H1 (cell line): ENCODE results near the gene DYNC2H1. TPM values are rescaled to one million over a fixed set of nuclear protein-coding genes. Genes with fewer than 3 reads are reported as not detected.

Source experiments
- CTCF ChIA-PET: fragments of 300-600 bp; sonication (Branson Sonifier 250); formaldehyde crosslinking; loops from one replicate; lab custom pipeline; 2021; ENCODE audit not compliant: partially characterized antibody; lab: Charles Lee
- POLR2A ChIA-PET: fragments of 300-600 bp; sonication (Branson Sonifier 250); formaldehyde crosslinking; loops from one replicate; lab custom pipeline; 2021; ENCODE audit warnings: inconsistent platforms; ENCODE audit not compliant: partially characterized antibody; lab: Charles Lee
- DNase-seq, 2 experiments: peaks; one replicate each; pipeline versions ENCODE4 v3.0.0 to v3.0.0-alpha.2; 2010 to 2022; ENCODE audit warnings: low spot score in 2 of 2, low read depth in 1 of 2, mixed read lengths in 1 of 2
- FAIRE-seq: peaks from 2 replicates; lab custom pipeline; 2011; peaks lifted over from hg19 to GRCh38; lab: Jason Lieb, UNC
- H2AFZ ChIP-seq: 2 replicates; pipeline ENCODE4 v1.8.1; 2012; ENCODE audit warnings: low read length, inconsistent platforms
- H2AK5ac ChIP-seq: 2 replicates; pipeline ENCODE4 v1.6.1; 2013; ENCODE audit warnings: low read depth, low read length
- H2BK120ac ChIP-seq: replicated peaks from 2 replicates; pipeline ENCODE3; 2013; ENCODE audit warnings: low read depth, low read length, inconsistent platforms
- H2BK12ac ChIP-seq: 2 replicates; pipeline ENCODE4 v1.6.1; 2013; ENCODE audit warnings: low read depth, low read length
- H2BK15ac ChIP-seq: 2 replicates; pipeline ENCODE4 v1.6.1; 2013; ENCODE audit warnings: low read length
- H2BK20ac ChIP-seq: 2 replicates; pipeline ENCODE4 v1.6.1; 2013; ENCODE audit warnings: low read length
- H2BK5ac ChIP-seq: 2 replicates; pipeline ENCODE4 v1.6.1; 2013; ENCODE audit warnings: low read depth, low read length
- H3K14ac ChIP-seq: 2 replicates; pipeline ENCODE4 v1.6.1; 2013; ENCODE audit warnings: inconsistent platforms; ENCODE audit not compliant: insufficient read length
- H3K18ac ChIP-seq: 2 replicates; pipeline ENCODE4 v1.6.1; 2013; ENCODE audit warnings: low read length; ENCODE audit errors: extremely low read depth
- H3K23ac ChIP-seq: 2 replicates; pipeline ENCODE4 v1.6.1; 2013; ENCODE audit warnings: inconsistent platforms; ENCODE audit not compliant: insufficient read length
- H3K23me2 ChIP-seq: 2 replicates; pipeline ENCODE4 v1.6.1; 2013; ENCODE audit warnings: low read depth, low read length
- H3K27ac ChIP-seq: 2 replicates; pipeline ENCODE4 v1.6.1; 2011; ENCODE audit warnings: low read depth, low read length, inconsistent platforms
- H3K27me3 ChIP-seq, 4 experiments: replicated peaks in 1 of 4; 1 replicate in 1 of 4; 2 replicates in 3 of 4; pipeline versions ENCODE4 v1.6.1 to v1.8.1; 2011 to 2013; ENCODE audit warnings: low read length in 3 of 4, mild to moderate bottlenecking in 3 of 4, inconsistent platforms in 2 of 4, mixed read lengths in 2 of 4, moderate library complexity in 1 of 4; ENCODE audit not compliant: control insufficient read depth in 3 of 4, insufficient read depth in 3 of 4; ENCODE audit errors: extremely low read depth in 1 of 4
- H3K36me3 ChIP-seq, 4 experiments: 2 replicates each; pipeline versions ENCODE4 v1.6.1 to v1.8.1; 2011 to 2013; ENCODE audit warnings: mild to moderate bottlenecking in 4 of 4, low read length in 3 of 4, moderate library complexity in 2 of 4, control low read depth in 1 of 4, inconsistent platforms in 1 of 4; ENCODE audit not compliant: insufficient read depth in 4 of 4, control insufficient read depth in 2 of 4
- H3K4ac ChIP-seq: replicated peaks from 2 replicates; pipeline ENCODE3; 2013; ENCODE audit warnings: low read length, low read depth, mixed read lengths, inconsistent platforms; ENCODE audit not compliant: insufficient read length
- H3K4me1 ChIP-seq, 4 experiments: replicated peaks in 1 of 4; 1 replicate in 1 of 4; 2 replicates in 3 of 4; pipeline versions ENCODE4 v1.6.1 to v1.8.1; 2011 to 2013; ENCODE audit warnings: low read length in 3 of 4, inconsistent platforms in 2 of 4, mixed read lengths in 1 of 4; ENCODE audit not compliant: insufficient read depth in 4 of 4, control insufficient read depth in 3 of 4
- H3K4me2 ChIP-seq, 2 experiments: 2 replicates each; pipeline versions ENCODE4 v1.6.1 to v1.8.1; 2011 to 2013; ENCODE audit warnings: low read depth in 2 of 2, low read length in 2 of 2, control low read depth in 1 of 2, inconsistent platforms in 1 of 2, mild to moderate bottlenecking in 1 of 2; ENCODE audit not compliant: insufficient read depth in 1 of 2
- H3K4me3 ChIP-seq, 4 experiments: fragments of 200-600, 300-600 bp in 1 of 4; sonication (generic), shearing (Covaris generic), sonication (Bioruptor Twin) in 1 of 4; 2 replicates each; pipeline versions ENCODE4 v1.5.1 to v1.8.1; 2011 to 2016; ENCODE audit warnings: low read length in 4 of 4, low read depth in 3 of 4, control low read depth in 2 of 4, inconsistent platforms in 2 of 4, mild to moderate bottlenecking in 2 of 4, mixed read lengths in 1 of 4, moderate library complexity in 1 of 4; ENCODE audit not compliant: insufficient read depth in 2 of 4; ENCODE audit errors: extremely low read depth in 1 of 4
- H3K56ac ChIP-seq: replicated peaks from 2 replicates; pipeline ENCODE3; 2013; ENCODE audit warnings: low read depth, mild to moderate bottlenecking, mixed read lengths, low read length, inconsistent platforms; ENCODE audit not compliant: insufficient read length
- H3K79me1 ChIP-seq: 2 replicates; pipeline ENCODE4 v1.6.1; 2013; ENCODE audit warnings: low read depth, low read length, control low read depth
- H3K79me2 ChIP-seq, 2 experiments: 2 replicates each; pipeline versions ENCODE4 v1.6.1 to v1.8.1; 2012 to 2013; ENCODE audit warnings: low read length in 2 of 2, mild to moderate bottlenecking in 2 of 2, inconsistent platforms in 1 of 2; ENCODE audit not compliant: insufficient read depth in 2 of 2, control insufficient read depth in 1 of 2
- H3K9ac ChIP-seq, 4 experiments: replicated peaks in 1 of 4; 1 replicate in 1 of 4; 2 replicates in 3 of 4; pipeline versions ENCODE4 v1.6.1 to v1.8.1; 2011 to 2013; ENCODE audit warnings: low read depth in 3 of 4, low read length in 3 of 4, control low read depth in 2 of 4, mild to moderate bottlenecking in 2 of 4, moderate library complexity in 2 of 4, inconsistent platforms in 1 of 4; ENCODE audit errors: extremely low read depth in 1 of 4
- H3K9me3 ChIP-seq, 2 experiments: 2 replicates each; pipeline versions ENCODE4 v1.6.1 to v1.8.1; 2012 to 2013; ENCODE audit warnings: mild to moderate bottlenecking in 2 of 2, moderate library complexity in 2 of 2, control low read depth in 1 of 2, inconsistent platforms in 1 of 2, low read depth in 1 of 2, low read length in 1 of 2, mixed read lengths in 1 of 2; ENCODE audit not compliant: insufficient read depth in 2 of 2
- H4K20me1 ChIP-seq, 2 experiments: replicated peaks in 1 of 2; 2 replicates each; pipeline versions ENCODE3 to v1.8.1; 2011 to 2013; ENCODE audit warnings: inconsistent platforms in 2 of 2, low read length in 2 of 2, mild to moderate bottlenecking in 1 of 2; ENCODE audit not compliant: insufficient read depth in 2 of 2, control insufficient read depth in 1 of 2
- H4K5ac ChIP-seq: 2 replicates; pipeline ENCODE4 v1.6.1; 2013; ENCODE audit warnings: low read length, low read depth, mixed read lengths, inconsistent platforms; ENCODE audit not compliant: insufficient read length
- H4K8ac ChIP-seq: 2 replicates; pipeline ENCODE4 v1.8.0; 2013; ENCODE audit warnings: mild to moderate bottlenecking, moderate library complexity, low read length, inconsistent platforms; ENCODE audit not compliant: insufficient read depth; ENCODE audit errors: extremely low read depth
- H4K91ac ChIP-seq: replicated peaks from 2 replicates; pipeline ENCODE3; 2013; ENCODE audit warnings: low read length, mixed read lengths, inconsistent platforms; ENCODE audit not compliant: insufficient read length
- EZH2 ChIP-seq: fragments of 200-600 bp; sonication (generic); IDR thresholded peaks from 2 replicates; pipeline ENCODE4 v1.7.1; 2012; ENCODE audit warnings: low read depth, mild to moderate bottlenecking, moderate library complexity, low read length, inconsistent platforms; ENCODE audit not compliant: severe bottlenecking
- POU5F1 ChIP-seq: IDR thresholded peaks from 2 replicates; pipeline ENCODE4 v1.6.1; 2011; ENCODE audit warnings: low read depth, mild to moderate bottlenecking, low read length, moderate library complexity
- USF2 ChIP-seq: IDR thresholded peaks from 2 replicates; pipeline ENCODE4 v1.6.1; 2011; ENCODE audit warnings: low read length, improper control_type of control experiment
- WGBS, 2 experiments: shearing (Covaris generic) in 1 of 2; methylation state at CpG; one replicate each; pipeline versions ENCODE4 v1.1.6 to v1.1.7; 2013 to 2015; ENCODE audit warnings: low lambda C conversion rate in 2 of 2, mixed read lengths in 2 of 2, inconsistent platforms in 1 of 2, low coverage in 1 of 2, missing lambda C conversion rate in 1 of 2; ENCODE audit not compliant: insufficient replicate concordance in 2 of 2, insufficient coverage in 1 of 2, insufficient read length in 1 of 2; ENCODE audit errors: extremely low coverage in 1 of 2, missing lambda C conversion rate in 1 of 2; 5-methylcytosine and 5-hydroxymethylcytosine counted together
- polyA plus RNA-seq, 7 experiments: library from polyadenylated mRNA; depleted of rRNA in 3 of 7; stranded (reverse) in 5 of 7; unstranded in 2 of 7; fragments of >200 nt in 5 of 7; fragments of 200-250 nt in 2 of 7; gene quantifications; 1 replicate in 5 of 7; 2 replicates in 1 of 7; 4 replicates in 1 of 7; pipeline versions ENCODE4 v1.2.1 to v1.2.3, GENCODE V29; 2011 to 2013; ENCODE audit warnings: missing spikeins in 2 of 7, mixed read lengths in 2 of 7
- total RNA-seq: library from RNA; stranded (reverse); fragmentation: NEBNext Ultra II Directional; extraction: Animal tissue kit (Norgen Biotek cat#: 25700); gene quantifications from 2 replicates; pipeline ENCODE4 v1.2.1, GENCODE V29; 2021

Gene DYNC2H1
- total and polyA plus RNA-seq, 2 of the 8 experiments (the other 6 are each of a cell fraction or from before 2014, with no cell fraction given), result 6.2 to 12.0 TPM

DNA sequence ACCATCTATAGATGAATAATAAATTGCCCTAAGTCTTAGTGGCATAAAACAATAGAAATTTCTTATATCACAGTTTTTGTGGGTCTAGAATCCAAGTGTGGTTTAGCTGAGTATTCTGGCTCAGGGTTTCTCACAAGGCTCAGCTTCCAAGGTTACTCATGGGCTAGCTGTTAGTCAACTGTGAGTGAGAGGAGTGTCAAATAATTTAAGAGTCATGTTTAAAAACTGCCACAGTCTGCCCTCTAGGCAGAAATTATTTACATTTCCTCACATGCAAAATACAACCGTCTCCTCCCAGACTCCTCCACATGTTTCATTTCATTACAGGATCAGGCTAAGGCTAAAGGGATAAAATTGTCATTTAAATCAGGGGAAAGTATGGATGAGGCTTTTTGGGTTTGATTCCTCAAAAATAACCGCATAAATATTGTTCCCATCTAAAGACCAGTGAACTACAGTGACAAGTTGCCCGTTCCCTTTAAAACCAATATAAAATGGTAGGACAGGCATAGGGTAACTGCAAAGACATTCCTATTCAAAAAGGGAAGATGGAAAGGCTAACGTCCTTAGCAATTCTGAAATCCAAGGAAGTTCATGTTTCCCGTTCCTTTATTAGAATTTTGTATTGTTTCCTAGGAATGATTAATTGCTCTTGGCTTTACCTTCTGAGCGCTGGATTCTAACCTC is 324.3 kb downstream of the DYNC2H1 start:
- H2AFZ ChIP-seq, result no peak overlapping the region
- H2BK20ac ChIP-seq, result no peak overlapping the region
- no peak overlapping the region for H3K56ac ChIP-seq
- TF ChIP-seq EZH2, result no peak
- TF ChIP-seq POU5F1, result no peak
- TF ChIP-seq USF2, result no peak
- no peak overlapping the region for H3K4me2 ChIP-seq
- H3K9ac ChIP-seq, result no peak overlapping the region
- no peaks in the 10 kb centered on the region for H3K36me3 ChIP-seq
- no peak overlapping the region for H2AK5ac ChIP-seq
- no peaks in the 10 kb centered on the region for H4K20me1 ChIP-seq
- no peaks in the 10 kb centered on the region for H3K23me2 ChIP-seq
- H2BK120ac ChIP-seq, result no peak overlapping the region
- no peak overlapping the region for H3K4me3 ChIP-seq
- no peaks in the 10 kb centered on the region for H3K9me3 ChIP-seq
- H2BK15ac ChIP-seq, result no peak overlapping the region
- H3K18ac ChIP-seq, result no peak overlapping the region
- no peaks in the 10 kb centered on the region for H3K27me3 ChIP-seq
- H2BK12ac ChIP-seq, result no peak overlapping the region
- no peak overlapping the region for H3K23ac ChIP-seq
- H4K8ac ChIP-seq, result no peak overlapping the region
- no peak for FAIRE-seq
- no peaks in the 10 kb centered on the region for H3K4me1 ChIP-seq
- ChIA-PET CTCF (interaction anchor here (0.6 to 1.9 kb wide), 3 partner anchors 24 to 104 kb away, joined by 4 to 9 read pairs (median 4); no protein-coding TSS in a partner anchor), POLR2A (no interaction called here)
- no peak overlapping the region for H2BK5ac ChIP-seq
- WGBS, 2 experiments, result 87% methylated on average over 6 of the region's 6 CpGs; no CpG with 5 or more reads in 1 of the 2 experiments
- H3K4ac ChIP-seq, result no peak overlapping the region
- H3K27ac ChIP-seq, result no peak overlapping the region
- no peak overlapping the region for H4K5ac ChIP-seq
- H4K91ac ChIP-seq, result no peak overlapping the region
- no peaks in the 10 kb centered on the region for H3K79me2 ChIP-seq
- DNase-seq, result no peak
- no peaks in the 10 kb centered on the region for H3K79me1 ChIP-seq
- no peak overlapping the region for H3K14ac ChIP-seq
